Neural cell (in vitro differentiated cells): ENCODE data around the gene CDH4. TPM values are rescaled to one million over a fixed set of nuclear protein-coding genes. Genes with fewer than 3 reads are reported as not detected.

Experiments used
- H2AFZ ChIP-seq: fragments of 200-600, 300-800 bp; sonication (generic), shearing (Covaris generic); 2 replicates; pipeline ENCODE4 v1.6.0; 2014; ENCODE audit warnings: low read depth, mild to moderate bottlenecking, antibody characterized with exemption, low read length, moderate library complexity
- H3F3A ChIP-seq: fragments of 200-600 bp; shearing (Covaris generic); 2 replicates; pipeline ENCODE4 v1.6.1; 2016; ENCODE audit warnings: mild to moderate bottlenecking, moderate library complexity, mixed read lengths, antibody characterized with exemption, low read length; ENCODE audit not compliant: insufficient read depth, poor library complexity, severe bottlenecking
- H3K27ac ChIP-seq: fragments of 200-600, 300-800 bp; sonication (generic), shearing (Covaris generic); 2 replicates; pipeline ENCODE4 v1.5.1; 2014; ENCODE audit warnings: mild to moderate bottlenecking, low read length, moderate library complexity
- H3K27me3 ChIP-seq: fragments of 300-800, 200-600 bp; sonication (generic), shearing (Covaris generic); 2 replicates; pipeline ENCODE4 v1.6.0; 2014; ENCODE audit warnings: mild to moderate bottlenecking, low read depth, low read length, moderate library complexity; ENCODE audit not compliant: insufficient read depth
- H3K36me3 ChIP-seq: fragments of 300-800, 200-600 bp; sonication (generic), shearing (Covaris generic); 2 replicates; pipeline ENCODE4 v1.5.1; 2014; ENCODE audit warnings: mild to moderate bottlenecking, antibody characterized with exemption, low read length, moderate library complexity; ENCODE audit not compliant: insufficient read depth
- H3K4me2 ChIP-seq: fragments of 300-800, 200-600 bp; sonication (generic), shearing (Covaris generic); 2 replicates; pipeline ENCODE4 v1.6.0; 2014; ENCODE audit warnings: mild to moderate bottlenecking, low read length
- H3K4me3 ChIP-seq: fragments of 300-800, 200-600 bp; sonication (generic), shearing (Covaris generic); 2 replicates; pipeline ENCODE4 v1.5.1; 2014; ENCODE audit warnings: mild to moderate bottlenecking, low read length, moderate library complexity
- H3K79me2 ChIP-seq: fragments of 200-600 bp; shearing (Covaris generic); replicated peaks from 2 replicates; pipeline ENCODE4 v1.6.0; 2014; ENCODE audit warnings: mild to moderate bottlenecking, low read length, moderate library complexity; ENCODE audit not compliant: insufficient read depth
- H3K9ac ChIP-seq: fragments of 300-800, 200-600 bp; sonication (generic), shearing (Covaris generic); 2 replicates; pipeline ENCODE4 v1.6.1; 2016; ENCODE audit warnings: mild to moderate bottlenecking, low read length, mixed read lengths
- H3K9me2 ChIP-seq: fragments of 200-600 bp; shearing (Covaris generic); 2 replicates; pipeline ENCODE4 v1.6.1; 2016; ENCODE audit warnings: mild to moderate bottlenecking, low read length, mixed read lengths; ENCODE audit not compliant: insufficient read depth
- H3K9me3 ChIP-seq: fragments of 200-600, 300-800 bp; sonication (generic), shearing (Covaris generic); 2 replicates; pipeline ENCODE4 v1.6.1; 2016; ENCODE audit warnings: mild to moderate bottlenecking, mixed run types, low read length, moderate library complexity, mixed read lengths
- H4K20me1 ChIP-seq: fragments of 200-600 bp; shearing (Covaris generic); 2 replicates; pipeline ENCODE4 v1.6.1; 2016; ENCODE audit warnings: mild to moderate bottlenecking, mixed run types; ENCODE audit not compliant: insufficient read depth
- CTCF ChIP-seq: fragments of 450-650 bp; IDR thresholded peaks from 2 replicates; pipeline ENCODE4 v1.5.1; 2014; ENCODE audit warnings: antibody characterized with exemption, mild to moderate bottlenecking, moderate library complexity; ENCODE audit not compliant: poor library complexity, severe bottlenecking
- EP300 ChIP-seq: fragments of 450-650 bp; conservative IDR thresholded peaks from 2 replicates; pipeline ENCODE4 v1.6.1; 2014; ENCODE audit warnings: antibody characterized with exemption, mild to moderate bottlenecking, moderate library complexity; ENCODE audit not compliant: poor library complexity, severe bottlenecking
- EZH2 ChIP-seq: fragments of 200-600, 300-800 bp; shearing (Covaris generic), sonication (generic); IDR thresholded peaks from 2 replicates; pipeline ENCODE4 v1.6.1; 2014; ENCODE audit warnings: antibody characterized with exemption, low read length, borderline replicate concordance, mild to moderate bottlenecking; ENCODE audit not compliant: insufficient read depth, poor library complexity, severe bottlenecking
- MXI1 ChIP-seq: fragments of 450-650 bp; conservative IDR thresholded peaks from 2 replicates; pipeline ENCODE4 v1.6.1; 2014; ENCODE audit warnings: antibody characterized with exemption, mild to moderate bottlenecking; ENCODE audit not compliant: poor library complexity, severe bottlenecking
- POLR2AphosphoS5 ChIP-seq: IDR thresholded peaks from 2 replicates; pipeline ENCODE4 v1.6.1; 2012
- RAD21 ChIP-seq: fragments of 450-650 bp; conservative IDR thresholded peaks from 2 replicates; pipeline ENCODE4 v1.6.1; 2014; ENCODE audit warnings: antibody characterized with exemption, mild to moderate bottlenecking, moderate library complexity
- REST ChIP-seq: IDR thresholded peaks from 2 replicates; pipeline ENCODE4 v1.6.1; 2012; ENCODE audit warnings: borderline replicate concordance
- SMC3 ChIP-seq: fragments of 450-650 bp; conservative IDR thresholded peaks from 2 replicates; pipeline ENCODE4 v1.6.1; 2014; ENCODE audit warnings: antibody characterized with exemption, mild to moderate bottlenecking, moderate library complexity; ENCODE audit not compliant: poor library complexity
- TAF1 ChIP-seq: IDR thresholded peaks from 2 replicates; pipeline ENCODE4 v1.6.1; 2012; ENCODE audit warnings: low read depth
- polyA plus RNA-seq: library from polyadenylated mRNA; depleted of rRNA; stranded (reverse); fragments of >200 nt; gene quantifications from 2 replicates; pipeline ENCODE4 v1.2.3, GENCODE V29; 2014

CDH4 gene
- polyA plus RNA-seq, 1 donor from 2014 or later, result 24.6 TPM

GRCh38 chr20:61475729-61476128, 223.7 kb downstream of the CDH4 start:
- H3K27me3 ChIP-seq, result no peaks in the 10 kb centered on the region
- no peaks in the 10 kb centered on the region for H3K9me3 ChIP-seq
- H3K4me3 ChIP-seq, result no peak overlapping the region
- H3K27ac ChIP-seq, result no peak overlapping the region
- no peaks in the 10 kb centered on the region for H3K9me2 ChIP-seq
- no peaks in the 10 kb centered on the region for H3F3A ChIP-seq
- TF ChIP-seq REST, result no peak
- TF ChIP-seq EZH2, result no peak
- TF ChIP-seq MXI1, result no peak
- no peak for TF ChIP-seq TAF1
- TF ChIP-seq CTCF, result no peak
- TF ChIP-seq POLR2AphosphoS5, result no peak
- no peak for TF ChIP-seq EP300
- no peak for TF ChIP-seq SMC3
- no peak for TF ChIP-seq RAD21
- no peaks in the 10 kb centered on the region for H4K20me1 ChIP-seq
- H3K79me2 ChIP-seq, result no peaks in the 10 kb centered on the region
- H3K9ac ChIP-seq, result no peak overlapping the region
- H3K4me2 ChIP-seq, result no peak overlapping the region
- H3K36me3 ChIP-seq, result no peaks in the 10 kb centered on the region
- H2AFZ ChIP-seq, result no peak overlapping the region

DNA sequence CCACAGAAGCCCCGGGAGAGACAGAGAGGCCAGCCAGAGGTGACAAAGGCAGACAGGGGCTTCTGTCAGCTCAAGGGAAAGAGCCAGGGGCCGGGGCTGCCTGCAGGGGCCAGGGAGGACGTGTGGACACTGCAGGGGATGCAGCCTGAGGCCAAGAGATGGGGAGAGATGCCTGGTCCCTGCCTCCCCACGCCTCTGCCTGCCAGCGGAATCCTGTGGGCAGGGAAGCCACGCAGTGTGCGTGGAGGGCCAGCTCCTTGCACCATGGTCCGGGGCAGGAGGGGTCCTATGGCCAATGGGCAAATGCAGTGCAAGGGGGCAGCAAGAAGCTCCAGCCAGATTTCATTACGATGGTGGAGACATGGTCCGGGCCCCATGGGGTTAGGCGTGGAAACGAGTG, 224.9 kb downstream of the CDH4 start:
- Histone ChIP-seq H3K27ac (no peak overlapping the region), H2AFZ (no peak overlapping the region), H4K20me1 (no peaks in the 10 kb centered on the region), H3K9me2 (no peaks in the 10 kb centered on the region), H3K27me3 (no peaks in the 10 kb centered on the region), H3K4me2 (no peak overlapping the region), H3K9ac (no peak overlapping the region), H3K36me3 (no peaks in the 10 kb centered on the region), H3K9me3 (no peaks in the 10 kb centered on the region), H3K4me3 (no peak overlapping the region), H3F3A (no peaks in the 10 kb centered on the region), H3K79me2 (no peaks in the 10 kb centered on the region)
- TF ChIP-seq SMC3 (no peak), TAF1 (no peak), RAD21 (no peak), EZH2 (no peak), CTCF (no peak), POLR2AphosphoS5 (no peak)
